Neural cell (in vitro differentiated cells): ENCODE measurements around the gene HEATR3. TPM values are rescaled to one million over a fixed set of nuclear protein-coding genes. Genes with fewer than 3 reads are reported as not detected.

Experiments
- H2AFZ ChIP-seq: fragments of 200-600, 300-800 bp; sonication (generic), shearing (Covaris generic); 2 replicates; pipeline ENCODE4 v1.6.0; 2014; ENCODE audit warnings: low read depth, mild to moderate bottlenecking, antibody characterized with exemption, low read length, moderate library complexity
- H3F3A ChIP-seq: fragments of 200-600 bp; shearing (Covaris generic); 2 replicates; pipeline ENCODE4 v1.6.1; 2016; ENCODE audit warnings: mild to moderate bottlenecking, moderate library complexity, mixed read lengths, antibody characterized with exemption, low read length; ENCODE audit not compliant: insufficient read depth, poor library complexity, severe bottlenecking
- H3K27ac ChIP-seq: fragments of 200-600, 300-800 bp; sonication (generic), shearing (Covaris generic); 2 replicates; pipeline ENCODE4 v1.5.1; 2014; ENCODE audit warnings: mild to moderate bottlenecking, low read length, moderate library complexity
- H3K27me3 ChIP-seq: fragments of 300-800, 200-600 bp; sonication (generic), shearing (Covaris generic); 2 replicates; pipeline ENCODE4 v1.6.0; 2014; ENCODE audit warnings: mild to moderate bottlenecking, low read depth, low read length, moderate library complexity; ENCODE audit not compliant: insufficient read depth
- H3K36me3 ChIP-seq: fragments of 300-800, 200-600 bp; sonication (generic), shearing (Covaris generic); 2 replicates; pipeline ENCODE4 v1.5.1; 2014; ENCODE audit warnings: mild to moderate bottlenecking, antibody characterized with exemption, low read length, moderate library complexity; ENCODE audit not compliant: insufficient read depth
- H3K4me2 ChIP-seq: fragments of 300-800, 200-600 bp; sonication (generic), shearing (Covaris generic); 2 replicates; pipeline ENCODE4 v1.6.0; 2014; ENCODE audit warnings: mild to moderate bottlenecking, low read length
- H3K4me3 ChIP-seq: fragments of 300-800, 200-600 bp; sonication (generic), shearing (Covaris generic); 2 replicates; pipeline ENCODE4 v1.5.1; 2014; ENCODE audit warnings: mild to moderate bottlenecking, low read length, moderate library complexity
- H3K79me2 ChIP-seq: fragments of 200-600 bp; shearing (Covaris generic); replicated peaks from 2 replicates; pipeline ENCODE4 v1.6.0; 2014; ENCODE audit warnings: mild to moderate bottlenecking, low read length, moderate library complexity; ENCODE audit not compliant: insufficient read depth
- H3K9ac ChIP-seq: fragments of 300-800, 200-600 bp; sonication (generic), shearing (Covaris generic); 2 replicates; pipeline ENCODE4 v1.6.1; 2016; ENCODE audit warnings: mild to moderate bottlenecking, low read length, mixed read lengths
- H3K9me2 ChIP-seq: fragments of 200-600 bp; shearing (Covaris generic); 2 replicates; pipeline ENCODE4 v1.6.1; 2016; ENCODE audit warnings: mild to moderate bottlenecking, low read length, mixed read lengths; ENCODE audit not compliant: insufficient read depth
- H3K9me3 ChIP-seq: fragments of 200-600, 300-800 bp; sonication (generic), shearing (Covaris generic); 2 replicates; pipeline ENCODE4 v1.6.1; 2016; ENCODE audit warnings: mild to moderate bottlenecking, mixed run types, low read length, moderate library complexity, mixed read lengths
- H4K20me1 ChIP-seq: fragments of 200-600 bp; shearing (Covaris generic); 2 replicates; pipeline ENCODE4 v1.6.1; 2016; ENCODE audit warnings: mild to moderate bottlenecking, mixed run types; ENCODE audit not compliant: insufficient read depth
- CTCF ChIP-seq: fragments of 450-650 bp; IDR thresholded peaks from 2 replicates; pipeline ENCODE4 v1.5.1; 2014; ENCODE audit warnings: antibody characterized with exemption, mild to moderate bottlenecking, moderate library complexity; ENCODE audit not compliant: poor library complexity, severe bottlenecking
- EP300 ChIP-seq: fragments of 450-650 bp; conservative IDR thresholded peaks from 2 replicates; pipeline ENCODE4 v1.6.1; 2014; ENCODE audit warnings: antibody characterized with exemption, mild to moderate bottlenecking, moderate library complexity; ENCODE audit not compliant: poor library complexity, severe bottlenecking
- EZH2 ChIP-seq: fragments of 200-600, 300-800 bp; shearing (Covaris generic), sonication (generic); IDR thresholded peaks from 2 replicates; pipeline ENCODE4 v1.6.1; 2014; ENCODE audit warnings: antibody characterized with exemption, low read length, borderline replicate concordance, mild to moderate bottlenecking; ENCODE audit not compliant: insufficient read depth, poor library complexity, severe bottlenecking
- MXI1 ChIP-seq: fragments of 450-650 bp; conservative IDR thresholded peaks from 2 replicates; pipeline ENCODE4 v1.6.1; 2014; ENCODE audit warnings: antibody characterized with exemption, mild to moderate bottlenecking; ENCODE audit not compliant: poor library complexity, severe bottlenecking
- POLR2AphosphoS5 ChIP-seq: IDR thresholded peaks from 2 replicates; pipeline ENCODE4 v1.6.1; 2012
- RAD21 ChIP-seq: fragments of 450-650 bp; conservative IDR thresholded peaks from 2 replicates; pipeline ENCODE4 v1.6.1; 2014; ENCODE audit warnings: antibody characterized with exemption, mild to moderate bottlenecking, moderate library complexity
- REST ChIP-seq: IDR thresholded peaks from 2 replicates; pipeline ENCODE4 v1.6.1; 2012; ENCODE audit warnings: borderline replicate concordance
- SMC3 ChIP-seq: fragments of 450-650 bp; conservative IDR thresholded peaks from 2 replicates; pipeline ENCODE4 v1.6.1; 2014; ENCODE audit warnings: antibody characterized with exemption, mild to moderate bottlenecking, moderate library complexity; ENCODE audit not compliant: poor library complexity
- TAF1 ChIP-seq: IDR thresholded peaks from 2 replicates; pipeline ENCODE4 v1.6.1; 2012; ENCODE audit warnings: low read depth
- polyA plus RNA-seq: library from polyadenylated mRNA; depleted of rRNA; stranded (reverse); fragments of >200 nt; gene quantifications from 2 replicates; pipeline ENCODE4 v1.2.3, GENCODE V29; 2014

The HEATR3 gene
- polyA plus RNA-seq, 1 donor from 2014 or later, result 50.5 TPM

- Histone ChIP-seq H3F3A (no peaks in the 10 kb centered on the region), H3K9me3 (no peaks in the 10 kb centered on the region), H3K27ac (no peak overlapping the region), H2AFZ (no peak overlapping the region), H3K9me2 (no peaks in the 10 kb centered on the region), H3K79me2 (peaks cover 27% of the 10 kb centered on the region), H3K36me3 (no peaks in the 10 kb centered on the region), H3K4me3 (peak overlapping the region; percentile 88), H3K9ac (no peak overlapping the region), H3K4me2 (no peak overlapping the region), H4K20me1 (peaks cover 6% of the 10 kb centered on the region), H3K27me3 (no peaks in the 10 kb centered on the region)
- TF ChIP-seq MXI1 (no peak), REST (no peak), SMC3 (no peak), TAF1 (no peak), EP300 (no peak), POLR2AphosphoS5 (no peak), RAD21 (no peak), CTCF (no peak), EZH2 (no peak)
Observed at GRCh38 chr16:50151756-50152155, 86.0 kb downstream of the HEATR3 start.

- Histone ChIP-seq H4K20me1 (peaks cover 6% of the 10 kb centered on the region), H3K9me2 (no peaks in the 10 kb centered on the region), H3K9me3 (no peaks in the 10 kb centered on the region), H3F3A (no peaks in the 10 kb centered on the region), H2AFZ (peak overlapping the region; percentile 85), H3K36me3 (no peaks in the 10 kb centered on the region), H3K4me3 (peak overlapping the region; percentile 88), H3K27ac (peak overlapping the region; percentile 83), H3K27me3 (no peaks in the 10 kb centered on the region), H3K9ac (peak overlapping the region; percentile 84), H3K79me2 (peaks cover 33% of the 10 kb centered on the region), H3K4me2 (peak overlapping the region; percentile 77)
- TF ChIP-seq REST (no peak), MXI1 (peak; percentile 95), CTCF (no peak), EP300 (no peak), RAD21 (no peak), TAF1 (no peak), POLR2AphosphoS5 (no peak)
Observed at GRCh38 chr16:50152351-50152806, 86.6 kb downstream of the HEATR3 start.
